Endothelial cell of umbilical vein (primary cell): ENCODE results near the gene MAGI1.
A peak's percentile ranks its signal among the peaks of the same experiment; 100 is the strongest.

ENCODE experiments used
- CTCF ChIP-seq, 2 donors: IDR thresholded peaks; 1 replicate in 1 of 2; 2 replicates in 1 of 2; pipeline ENCODE4 v1.5.1; 2011; ENCODE audit warnings: low read length in 2 of 2, mild to moderate bottlenecking in 2 of 2, moderate library complexity in 2 of 2, control low read depth in 1 of 2, inconsistent platforms in 1 of 2, low read depth in 1 of 2; ENCODE audit not compliant: insufficient read depth in 1 of 2; ENCODE audit errors: extremely low read depth in 1 of 2
- EZH2 ChIP-seq: IDR thresholded peaks from 2 replicates; pipeline ENCODE4 v1.6.1; 2012; ENCODE audit warnings: borderline replicate concordance, low read depth, mild to moderate bottlenecking, moderate library complexity, low read length, inconsistent platforms; ENCODE audit not compliant: severe bottlenecking
- MAX ChIP-seq: IDR thresholded peaks from 2 replicates; pipeline ENCODE4 v1.6.1; 2011; ENCODE audit not compliant: insufficient read depth, insufficient read length
- POLR2A ChIP-seq: IDR thresholded peaks from 2 replicates; pipeline ENCODE4 v1.6.1; 2012; ENCODE audit warnings: low read depth, mild to moderate bottlenecking, control low read depth, low read length
- POLR2AphosphoS5 ChIP-seq: IDR thresholded peaks from 2 replicates; pipeline ENCODE4 v1.6.1; 2012; ENCODE audit warnings: low read depth, mild to moderate bottlenecking, control low read depth, low read length, moderate library complexity; ENCODE audit not compliant: insufficient read depth

GRCh38 chr3:65785065-65785645, 253.6 kb downstream of the MAGI1 start:
- TF ChIP-seq POLR2A (no peak), CTCF (IDR thresholded peaks at IDR 0.05; ENCODE audit: extremely low read depth in 1 of 2, insufficient read depth in 1 of 2, low read depth in 1 of 2, low read length in 2 of 2) (peak; percentile 25 to 41), POLR2AphosphoS5 (no peak), EZH2 (no peak), MAX (no peak)
